ENCODE results near the gene IL17C. TPM values are rescaled to one million over a fixed set of nuclear protein-coding genes. Genes with fewer than 3 reads are reported as not detected.
A peak's percentile ranks its signal among the peaks of the same experiment; 100 is the strongest.

Gene IL17C
- total and polyA plus RNA-seq, 12 donors = not detected

DNA sequence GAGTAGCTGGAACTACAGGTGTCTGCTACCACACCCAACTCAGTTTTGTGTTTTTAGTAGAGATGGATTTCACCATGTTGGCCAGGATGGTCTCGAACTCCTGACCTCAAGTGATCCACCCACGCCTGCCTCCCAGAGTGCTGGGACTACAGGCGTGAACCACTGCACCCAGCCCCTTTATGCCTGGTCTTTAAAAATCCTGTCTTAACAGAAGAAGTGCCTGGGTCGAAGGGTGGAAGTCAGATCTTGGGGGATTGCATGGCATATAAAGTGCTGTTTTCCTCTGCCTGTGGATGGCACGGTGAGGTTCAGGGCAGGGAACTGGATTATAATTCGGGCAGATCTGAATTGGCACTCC, 37.9 kb upstream of the IL17C start:
- intact Hi-C loops (cut with DNase I) = no loop called here
- Histone ChIP-seq H3K9me3 (replicated peaks in 1 of 3) (no peaks in the 10 kb centered on the region), H3K4me1 (replicated peaks in 1 of 2) (peaks cover 0 to 25% of the 10 kb centered on the region in 2 donors), H3K4me3 (no peak overlapping the region), H3K27ac (peak overlapping the region in 3 of 5 donors; percentile 28 to 91 (median 74)), H3K36me3 (replicated peaks in 1 of 2) (peaks cover 0 to 41% of the 10 kb centered on the region in 2 donors), H3K27me3 (no peaks in the 10 kb centered on the region)
- TF ChIP-seq, protein P1, sequence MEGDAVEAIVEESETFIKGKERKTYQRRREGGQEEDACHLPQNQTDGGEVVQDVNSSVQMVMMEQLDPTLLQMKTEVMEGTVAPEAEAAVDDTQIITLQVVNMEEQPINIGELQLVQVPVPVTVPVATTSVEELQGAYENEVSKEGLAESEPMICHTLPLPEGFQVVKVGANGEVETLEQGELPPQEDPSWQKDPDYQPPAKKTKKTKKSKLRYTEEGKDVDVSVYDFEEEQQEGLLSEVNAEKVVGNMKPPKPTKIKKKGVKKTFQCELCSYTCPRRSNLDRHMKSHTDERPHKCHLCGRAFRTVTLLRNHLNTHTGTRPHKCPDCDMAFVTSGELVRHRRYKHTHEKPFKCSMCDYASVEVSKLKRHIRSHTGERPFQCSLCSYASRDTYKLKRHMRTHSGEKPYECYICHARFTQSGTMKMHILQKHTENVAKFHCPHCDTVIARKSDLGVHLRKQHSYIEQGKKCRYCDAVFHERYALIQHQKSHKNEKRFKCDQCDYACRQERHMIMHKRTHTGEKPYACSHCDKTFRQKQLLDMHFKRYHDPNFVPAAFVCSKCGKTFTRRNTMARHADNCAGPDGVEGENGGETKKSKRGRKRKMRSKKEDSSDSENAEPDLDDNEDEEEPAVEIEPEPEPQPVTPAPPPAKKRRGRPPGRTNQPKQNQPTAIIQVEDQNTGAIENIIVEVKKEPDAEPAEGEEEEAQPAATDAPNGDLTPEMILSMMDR (IDR thresholded peaks at IDR 0.05) = no peak
- no peak for TF ChIP-seq POLR2A (IDR thresholded peaks at IDR 0.05)
- no peak for DNase-seq
- 88 to 93% (median 91%) methylated on average over 4 to 6 of the region's 6 CpGs for WGBS, 4 donors

DNA sequence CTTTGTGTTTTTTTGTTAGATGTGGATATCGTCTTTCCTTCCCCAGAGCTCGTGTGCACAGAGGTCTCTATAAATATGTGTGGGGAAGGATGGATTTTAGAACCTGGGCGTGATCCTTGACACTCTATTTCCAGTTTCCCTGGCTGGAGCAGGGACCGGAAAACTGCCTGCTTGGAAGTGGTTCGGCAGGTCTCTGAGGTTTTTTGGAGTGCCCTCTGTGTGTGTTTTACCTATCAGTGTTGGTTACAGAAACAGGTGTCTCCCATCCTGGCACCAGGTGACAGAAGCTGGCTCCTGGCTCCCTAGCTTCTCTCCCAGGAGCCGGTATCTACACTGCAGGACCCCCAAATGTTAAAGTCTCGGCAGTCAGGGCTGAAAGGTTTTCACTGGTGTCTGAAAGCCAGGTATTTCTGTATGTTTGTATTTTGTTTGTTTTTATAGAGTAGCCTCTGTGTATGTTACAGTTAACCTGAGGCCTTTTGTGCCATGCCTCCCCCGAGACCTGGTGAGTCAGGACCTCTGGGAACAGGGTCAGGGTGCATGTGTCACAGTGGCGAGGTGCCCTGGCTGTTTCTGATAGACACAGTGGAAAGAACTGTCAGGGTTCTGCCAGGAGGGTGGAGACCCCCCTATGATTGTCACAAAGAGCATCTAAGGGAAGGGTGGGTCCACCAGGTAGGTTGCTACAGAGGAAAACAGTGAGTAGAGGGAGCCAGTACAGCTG, 36.9 kb upstream of the IL17C start:
- peaks cover 0 to 48% of the 10 kb centered on the region in 2 donors for H3K36me3 ChIP-seq (replicated peaks in 1 of 2)
- DNase-seq = peak in 1 of 7 donors; percentile 56
- no peak overlapping the region for H3K4me3 ChIP-seq

DNA sequence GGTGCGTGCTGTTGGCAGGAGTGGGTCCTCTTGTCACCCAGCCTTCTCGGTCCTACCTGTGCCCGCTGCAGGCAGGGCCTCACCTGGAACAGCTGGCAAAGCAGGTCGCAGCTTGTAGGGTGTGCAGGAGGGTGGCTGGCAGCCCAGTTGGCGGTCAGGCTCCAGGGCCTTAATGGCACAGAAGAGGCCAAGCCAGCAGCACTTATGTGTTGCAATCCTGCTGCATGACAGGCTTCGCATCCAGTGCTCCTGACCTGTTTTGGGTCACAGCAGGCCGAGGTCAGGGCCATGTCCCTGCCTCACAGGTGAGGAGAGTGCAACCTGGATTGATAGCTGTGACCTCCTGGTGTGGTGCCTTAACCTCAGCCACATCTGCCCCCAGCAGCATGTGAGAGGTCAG, 36.3 kb upstream of the IL17C start:
- Histone ChIP-seq H3K36me3 (replicated peaks in 1 of 2) (peaks cover 0 to 48% of the 10 kb centered on the region in 2 donors), H3K27ac (no peak overlapping the region), H3K9me3 (replicated peaks in 1 of 3) (no peaks in the 10 kb centered on the region), H3K27me3 (no peaks in the 10 kb centered on the region), H3K4me3 (no peak overlapping the region), H3K4me1 (replicated peaks in 1 of 2) (peaks cover 0 to 19% of the 10 kb centered on the region in 2 donors)
- no peak for DNase-seq
- WGBS, 4 donors = 81 to 100% (median 88%) methylated on average over 1 to 7 of the region's 7 CpGs
- TF ChIP-seq POLR2A (IDR thresholded peaks at IDR 0.05) = no peak
- TF ChIP-seq, protein P1 (IDR thresholded peaks at IDR 0.05) = no peak
- intact Hi-C loops (cut with DNase I) = no loop called here

More for the DNA sequence above, 36.9 kb upstream of the IL17C start:
- TF ChIP-seq, protein P1 (IDR thresholded peaks at IDR 0.05) = no peak
- TF ChIP-seq POLR2A (IDR thresholded peaks at IDR 0.05) = no peak
- Histone ChIP-seq H3K4me1 (replicated peaks in 1 of 2) (peaks cover 0 to 19% of the 10 kb centered on the region in 2 donors), H3K27ac (no peak overlapping the region), H3K27me3 (no peaks in the 10 kb centered on the region), H3K9me3 (replicated peaks in 1 of 3) (no peaks in the 10 kb centered on the region)
- intact Hi-C loops (cut with DNase I) = no loop called here
- WGBS, 4 donors = 80 to 85% (median 85%) methylated on average over 8 to 9 of the region's 9 CpGs

DNA sequence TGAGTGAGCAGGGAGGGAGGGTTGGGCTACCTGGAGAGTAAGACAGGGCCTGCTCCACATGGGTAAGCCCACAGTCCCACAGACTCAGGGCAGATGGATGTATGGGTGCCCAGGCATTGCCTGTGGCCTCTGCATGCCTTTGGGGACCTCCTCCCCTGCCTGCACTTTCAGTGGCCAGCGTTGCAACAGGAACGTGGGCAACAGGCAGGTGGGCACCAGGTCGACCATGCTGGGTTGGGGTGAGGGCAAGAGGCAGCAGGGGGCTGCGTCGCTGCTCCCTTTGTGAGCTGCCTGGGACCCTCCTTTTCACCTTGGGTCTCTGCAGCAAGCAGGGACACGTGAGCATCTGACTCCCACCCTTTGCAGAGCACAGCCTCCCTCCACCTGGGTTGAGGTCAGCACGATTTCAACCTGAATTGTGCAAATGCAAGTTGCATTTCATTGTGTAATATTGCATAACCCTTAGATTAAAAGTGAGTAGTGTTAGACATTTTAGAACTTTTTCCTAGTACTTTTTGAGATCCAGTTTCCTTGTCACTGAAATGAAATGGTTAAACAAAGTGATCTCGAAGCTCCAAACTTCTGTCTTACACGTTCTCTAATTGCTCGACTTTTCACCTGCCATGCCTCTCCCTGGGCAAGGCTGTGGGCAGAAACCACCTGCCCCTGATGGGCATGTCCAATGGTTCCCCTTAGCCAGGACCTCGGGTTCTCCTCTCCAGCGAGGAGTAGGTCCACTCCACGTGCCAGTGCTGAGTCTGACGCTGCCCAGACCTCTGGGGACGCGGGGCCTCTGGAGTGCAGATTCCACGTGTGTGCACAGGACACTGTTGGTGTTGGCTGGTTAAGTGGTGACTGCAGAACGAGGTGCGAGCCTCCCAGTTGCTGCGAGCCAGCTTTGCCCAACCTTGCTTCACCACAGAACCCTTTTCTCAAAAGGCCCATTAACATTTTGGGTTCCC, 32.9 kb upstream of the IL17C start:
- 83 to 89% (median 85%) methylated on average over 12 to 20 of the region's 20 CpGs for whole genome bisulfite sequencing, 4 donors
- H3K27me3 ChIP-seq = no peaks in the 10 kb centered on the region
- H3K9me3 ChIP-seq (replicated peaks in 1 of 3) = no peaks in the 10 kb centered on the region
- intact Hi-C loops (cut with DNase I) = no loop called here
- TF ChIP-seq, protein P1 (IDR thresholded peaks at IDR 0.05) = no peak
- TF ChIP-seq POLR2A (IDR thresholded peaks at IDR 0.05) = no peak
- no peak for DNase-seq
- no peak overlapping the region for H3K27ac ChIP-seq
- H3K4me1 ChIP-seq (replicated peaks in 1 of 2) = peaks cover 0 to 11% of the 10 kb centered on the region in 2 donors
- peaks cover 0 to 41% of the 10 kb centered on the region in 2 donors for H3K36me3 ChIP-seq (replicated peaks in 1 of 2)
- no peak overlapping the region for H3K4me3 ChIP-seq
